Urinary bladder (tissue), 4 donors: Measurements from ENCODE around the gene RAE1. TPM values are rescaled to one million over a fixed set of nuclear protein-coding genes. Genes with fewer than 3 reads are reported as not detected.
"Not testable (repeated sequence)": the region's sequence is repeated elsewhere in the genome, so short reads cannot be mapped to it uniquely, and the experiment has no call there.

ENCODE experiments used
- DNase-seq: peaks from one replicate; pipeline ENCODE4 v3.0.0-alpha.2; 2015; ENCODE audit errors: extremely low spot score
- H3K27ac ChIP-seq: one replicate; pipeline ENCODE4 v1.5.1; 2013; ENCODE audit warnings: low read depth, mild to moderate bottlenecking, moderate library complexity
- H3K36me3 ChIP-seq: one replicate; pipeline ENCODE4 v1.6.1; 2013; ENCODE audit warnings: mild to moderate bottlenecking, moderate library complexity; ENCODE audit not compliant: insufficient read depth
- H3K4me1 ChIP-seq: one replicate; pipeline ENCODE4 v1.6.1; 2013; ENCODE audit warnings: mild to moderate bottlenecking, moderate library complexity; ENCODE audit not compliant: insufficient read depth
- H3K4me3 ChIP-seq: one replicate; pipeline ENCODE4 v1.5.1; 2013; ENCODE audit warnings: low read depth, low read length
- WGBS: extraction: QIAGEN DNeasy Blood & Tissue Kit; methylation state at CpG from one replicate; pipeline ENCODE4 v1.1.7; 2013; 5-methylcytosine and 5-hydroxymethylcytosine counted together
- polyA plus RNA-seq: library from polyadenylated mRNA; stranded (reverse); fragments of 200-250 nt; gene quantifications from one replicate; pipeline ENCODE4 v1.2.3, GENCODE V29; 2013
- total RNA-seq: library from RNA; depleted of rRNA; stranded (reverse); fragments of >200 nt; gene quantifications from one replicate; pipeline ENCODE4 v1.2.3, GENCODE V29; 2014
- donor health status: healthy with polysubstance abuse.
- donor health status: healthy.

The RAE1 gene
- total and polyA plus RNA-seq, 2 donors, result 20.4 to 23.6 TPM

- DNase-seq, result no peak
- WGBS, result 49% methylated on average over 2 of the region's 2 CpGs
- no peaks in the 10 kb centered on the region for H3K36me3 ChIP-seq
- H3K27ac ChIP-seq, result no peak overlapping the region
- no peaks in the 10 kb centered on the region for H3K4me1 ChIP-seq
- no peak overlapping the region for H3K4me3 ChIP-seq
These were observed 9.4 kb upstream of the RAE1 start for GRCh38 chr20:57341663-57342062.

GRCh38 chr20:57342829-57343228, 8.2 kb upstream of the RAE1 start:
- no peak overlapping the region for H3K27ac ChIP-seq
- H3K36me3 ChIP-seq, result no peaks in the 10 kb centered on the region
- no peaks in the 10 kb centered on the region for H3K4me1 ChIP-seq
- no peak overlapping the region for H3K4me3 ChIP-seq
- DNase-seq, result no peak
- WGBS, result 28% methylated on average over 2 of the region's 2 CpGs

- no peak overlapping the region for H3K27ac ChIP-seq
- H3K36me3 ChIP-seq, result no peaks in the 10 kb centered on the region
- peak; percentile 47 for DNase-seq
- no peak overlapping the region for H3K4me3 ChIP-seq
- H3K4me1 ChIP-seq, result no peaks in the 10 kb centered on the region
- under 1% methylated on average over 4 of the region's 4 CpGs for WGBS
These were observed 4.6 kb upstream of the RAE1 start for GRCh38 chr20:57346477-57346876.

GRCh38 chr20:57347393-57347792, 3.7 kb upstream of the RAE1 start:
- H3K4me1 ChIP-seq, result no peaks in the 10 kb centered on the region
- DNase-seq, result no peak
- H3K27ac ChIP-seq, result no peak overlapping the region
- H3K4me3 ChIP-seq, result no peak overlapping the region
- WGBS, result 78% methylated on average over 4 of the region's 4 CpGs
- no peaks in the 10 kb centered on the region for H3K36me3 ChIP-seq

- 70% methylated on average over 47 of the region's 47 CpGs for WGBS
- H3K27ac ChIP-seq, DNase-seq, H3K36me3 ChIP-seq, H3K4me1 ChIP-seq, H3K4me3 ChIP-seq: not testable (repeated sequence)
These were observed 2.7 kb upstream of the RAE1 start for GRCh38 chr20:57348200-57348921.

GRCh38 chr20:57348922-57349574, 2.0 kb upstream of the RAE1 start:
- not testable (repeated sequence) for H3K36me3 ChIP-seq, H3K27ac ChIP-seq, DNase-seq, H3K4me1 ChIP-seq, H3K4me3 ChIP-seq
- WGBS, result 85% methylated on average over 21 of the region's 21 CpGs

GRCh38 chr20:57350081-57350710, 859 bp upstream of the RAE1 start:
- H3K36me3 ChIP-seq, result no peaks in the 10 kb centered on the region
- 91% methylated on average over 16 of the region's 16 CpGs for WGBS
- H3K4me1 ChIP-seq, result no peaks in the 10 kb centered on the region
- H3K27ac ChIP-seq, result no peak overlapping the region
- no peak for DNase-seq
- no peak overlapping the region for H3K4me3 ChIP-seq

GRCh38 chr20:57350726-57351041, 371 bp upstream of the RAE1 start:
- H3K4me3 ChIP-seq, result peak overlapping the region; percentile 84

GRCh38 chr20:57352305-57352704, 1.2 kb downstream of the RAE1 start:
- no peak overlapping the region for H3K27ac ChIP-seq
- 77% methylated on average over 6 of the region's 6 CpGs for WGBS
- no peak for DNase-seq
- no peaks in the 10 kb centered on the region for H3K36me3 ChIP-seq
- H3K4me3 ChIP-seq, result no peak overlapping the region
- H3K4me1 ChIP-seq, result no peaks in the 10 kb centered on the region

More at GRCh38 chr20:57350726-57351041, 371 bp upstream of the RAE1 start:
- H3K36me3 ChIP-seq, DNase-seq, H3K4me1 ChIP-seq: not testable (repeated sequence)
- WGBS, result 8% methylated on average over 23 of the region's 24 CpGs
- H3K27ac ChIP-seq, result peak overlapping the region; percentile 55

- H3K27ac ChIP-seq, result no peak overlapping the region
- WGBS, result 88% methylated on average over 9 of the region's 9 CpGs
- no peak for DNase-seq
- no peaks in the 10 kb centered on the region for H3K4me1 ChIP-seq
- no peaks in the 10 kb centered on the region for H3K36me3 ChIP-seq
- no peak overlapping the region for H3K4me3 ChIP-seq
These were observed 2.3 kb downstream of the RAE1 start for GRCh38 chr20:57353351-57353750.

- Histone ChIP-seq H3K36me3 (peaks cover 3% of the 10 kb centered on the region), H3K27ac (no peak overlapping the region)
- WGBS, result 86% methylated on average over 6 of the region's 6 CpGs
These were observed 10.5 kb downstream of the RAE1 start for GRCh38 chr20:57361517-57361916.

GRCh38 chr20:57364451-57364850, 13.4 kb downstream of the RAE1 start:
- H3K36me3 ChIP-seq, result peaks cover 3% of the 10 kb centered on the region
- DNase-seq, result no peak
- no peaks in the 10 kb centered on the region for H3K4me1 ChIP-seq
- H3K27ac ChIP-seq, result no peak overlapping the region
- no peak overlapping the region for H3K4me3 ChIP-seq

More at GRCh38 chr20:57361517-57361916, 10.5 kb downstream of the RAE1 start:
- DNase-seq, result no peak
- Histone ChIP-seq H3K4me3 (no peak overlapping the region), H3K4me1 (no peaks in the 10 kb centered on the region)

- no peak overlapping the region for H3K27ac ChIP-seq
- peaks cover 8% of the 10 kb centered on the region for H3K36me3 ChIP-seq
- 80% methylated on average over 3 of the region's 3 CpGs for WGBS
- H3K4me1 ChIP-seq, result no peaks in the 10 kb centered on the region
- no peak for DNase-seq
- H3K4me3 ChIP-seq, result no peak overlapping the region
These were observed 18.5 kb downstream of the RAE1 start for GRCh38 chr20:57369596-57369995.

- no peaks in the 10 kb centered on the region for H3K4me1 ChIP-seq
- DNase-seq, result no peak
- no peak overlapping the region for H3K27ac ChIP-seq
- no peak overlapping the region for H3K4me3 ChIP-seq
- 92% methylated on average over 9 of the region's 9 CpGs for WGBS
- H3K36me3 ChIP-seq, result peaks cover 10% of the 10 kb centered on the region
These were observed 19.3 kb downstream of the RAE1 start for GRCh38 chr20:57370316-57370715.
